Hepatocyte (in vitro differentiated cells): ENCODE data around the gene ITGB4. TPM values are rescaled to one million over a fixed set of nuclear protein-coding genes. Genes with fewer than 3 reads are reported as not detected.

Source experiments
- DNase-seq: peaks from one replicate; pipeline ENCODE4 v3.0.0-alpha.2; 2016; ENCODE audit warnings: low spot score
- H2AFZ ChIP-seq: fragments of 200-600 bp; sonication (generic); 2 replicates; pipeline ENCODE4 v1.6.0; 2016; ENCODE audit warnings: antibody characterized with exemption, mild to moderate bottlenecking
- H3K27ac ChIP-seq: fragments of 200-600 bp; sonication (generic); 2 replicates; pipeline ENCODE4 v1.5.1; 2016; ENCODE audit warnings: mild to moderate bottlenecking
- H3K27me3 ChIP-seq: fragments of 200-600 bp; sonication (generic); 2 replicates; pipeline ENCODE4 v1.6.1; 2016
- H3K36me3 ChIP-seq: fragments of 200-600 bp; sonication (generic); replicated peaks from 2 replicates; pipeline ENCODE4 v1.5.1; 2016; ENCODE audit warnings: low read depth; ENCODE audit not compliant: insufficient read depth
- H3K4me1 ChIP-seq: fragments of 200-600 bp; sonication (generic); 2 replicates; pipeline ENCODE4 v1.5.1; 2016; ENCODE audit warnings: mild to moderate bottlenecking, moderate library complexity; ENCODE audit not compliant: insufficient read depth
- H3K4me2 ChIP-seq: fragments of 200-600 bp; sonication (generic); 2 replicates; pipeline ENCODE4 v1.6.0; 2016
- H3K4me3 ChIP-seq: fragments of 200-600 bp; sonication (generic); 2 replicates; pipeline ENCODE4 v1.5.1; 2016; ENCODE audit warnings: mild to moderate bottlenecking
- H3K79me2 ChIP-seq: fragments of 200-600 bp; sonication (generic); 2 replicates; pipeline ENCODE4 v1.6.0; 2017; ENCODE audit warnings: mild to moderate bottlenecking
- H3K9me2 ChIP-seq: fragments of 200-600 bp; sonication (generic); replicated peaks from 2 replicates; pipeline ENCODE4 v1.6.0; 2017; ENCODE audit warnings: mild to moderate bottlenecking; ENCODE audit not compliant: insufficient read depth
- H3K9me3 ChIP-seq: fragments of 200-600 bp; sonication (generic); 2 replicates; pipeline ENCODE4 v1.5.1; 2016; ENCODE audit warnings: low read depth, mild to moderate bottlenecking
- H4K20me1 ChIP-seq: fragments of 200-600 bp; sonication (generic); 2 replicates; pipeline ENCODE4 v1.6.0; 2016; ENCODE audit warnings: mild to moderate bottlenecking; ENCODE audit not compliant: insufficient read depth, poor library complexity, severe bottlenecking
- CTCF ChIP-seq: fragments of 200-600 bp; sonication (generic); IDR thresholded peaks from 2 replicates; pipeline ENCODE4 v1.5.1; 2016; ENCODE audit warnings: antibody characterized with exemption, mild to moderate bottlenecking; ENCODE audit not compliant: poor library complexity
- EZH2 ChIP-seq: fragments of 200-600 bp; sonication (generic); IDR thresholded peaks from 2 replicates; pipeline ENCODE4 v1.6.1; 2016; ENCODE audit warnings: antibody characterized with exemption, mild to moderate bottlenecking, borderline replicate concordance
- EZH2phosphoT487 ChIP-seq: fragments of 200-600 bp; sonication (generic); IDR thresholded peaks from one replicate; pipeline ENCODE4 v1.6.1; 2018; ENCODE audit warnings: antibody characterized with exemption, mild to moderate bottlenecking, low read depth, moderate library complexity; ENCODE audit not compliant: unreplicated experiment, severe bottlenecking
- WGBS: methylation state at CpG from one replicate; pipeline ENCODE4 v1.1.6; 2016; ENCODE audit warnings: low lambda C conversion rate; ENCODE audit errors: missing lambda C conversion rate; 5-methylcytosine and 5-hydroxymethylcytosine counted together
- polyA plus RNA-seq: library from polyadenylated mRNA; unstranded; fragments of >200 nt; fragmentation: Nextera tagmentation; extraction: Ambion mirVana; gene quantifications from 2 replicates; pipeline ENCODE4 v1.2.1, GENCODE V29; 2016
- total RNA-seq: library from RNA; depleted of rRNA; stranded (reverse); fragments of >200 nt; gene quantifications from 2 replicates; pipeline ENCODE4 v1.2.3, GENCODE V29; 2014

ITGB4 gene
- total and polyA plus RNA-seq, 2 experiments from 2014 or later, result 15.7 to 23.5 TPM

DNA sequence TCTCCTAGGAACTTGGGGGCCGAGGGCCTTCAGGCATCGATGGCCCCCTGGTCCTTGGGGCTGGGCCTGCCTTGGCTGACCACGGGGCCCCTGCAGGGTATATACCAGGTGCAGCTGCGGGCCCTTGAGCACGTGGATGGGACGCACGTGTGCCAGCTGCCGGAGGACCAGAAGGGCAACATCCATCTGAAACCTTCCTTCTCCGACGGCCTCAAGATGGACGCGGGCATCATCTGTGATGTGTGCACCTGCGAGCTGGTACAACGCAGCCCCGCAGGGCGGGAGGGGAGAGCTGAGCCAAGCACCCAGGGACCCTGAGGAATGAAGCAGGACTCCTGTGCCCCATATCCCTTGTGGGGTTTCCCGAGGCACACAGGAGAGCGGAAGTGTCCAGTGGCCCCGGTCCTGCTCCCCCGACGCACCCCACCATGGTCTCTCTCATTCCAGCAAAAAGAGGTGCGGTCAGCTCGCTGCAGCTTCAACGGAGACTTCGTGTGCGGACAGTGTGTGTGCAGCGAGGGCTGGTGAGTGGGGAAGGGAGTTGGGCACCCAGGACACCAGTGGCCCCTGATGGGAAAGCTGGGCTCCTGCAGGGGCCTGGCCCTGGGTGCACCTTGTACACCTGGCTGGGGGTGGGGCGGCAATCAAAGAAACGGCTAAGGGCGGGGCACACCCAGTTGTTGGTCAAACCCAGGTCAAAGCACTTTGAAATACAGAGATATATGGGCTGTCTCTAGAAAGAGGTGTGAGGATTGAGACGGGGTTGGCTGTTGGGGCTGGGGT lies 10.6 kb downstream of the ITGB4 start:
- H3K27me3 ChIP-seq, result no peaks in the 10 kb centered on the region
- no peak overlapping the region for H2AFZ ChIP-seq
- no peaks in the 10 kb centered on the region for H3K79me2 ChIP-seq
- no peak overlapping the region for H3K4me3 ChIP-seq
- no peaks in the 10 kb centered on the region for H3K9me2 ChIP-seq
- 93% methylated on average over 31 of the region's 31 CpGs for WGBS
- H3K36me3 ChIP-seq, result no peaks in the 10 kb centered on the region
- no peak overlapping the region for H3K4me2 ChIP-seq
- no peak overlapping the region for H3K27ac ChIP-seq
- DNase-seq, result peak; percentile 2
- H3K9me3 ChIP-seq, result no peaks in the 10 kb centered on the region
- H3K4me1 ChIP-seq, result no peaks in the 10 kb centered on the region
- TF ChIP-seq EZH2phosphoT487, result no peak
- no peak for TF ChIP-seq EZH2
- no peak for TF ChIP-seq CTCF
- H4K20me1 ChIP-seq, result no peaks in the 10 kb centered on the region

DNA sequence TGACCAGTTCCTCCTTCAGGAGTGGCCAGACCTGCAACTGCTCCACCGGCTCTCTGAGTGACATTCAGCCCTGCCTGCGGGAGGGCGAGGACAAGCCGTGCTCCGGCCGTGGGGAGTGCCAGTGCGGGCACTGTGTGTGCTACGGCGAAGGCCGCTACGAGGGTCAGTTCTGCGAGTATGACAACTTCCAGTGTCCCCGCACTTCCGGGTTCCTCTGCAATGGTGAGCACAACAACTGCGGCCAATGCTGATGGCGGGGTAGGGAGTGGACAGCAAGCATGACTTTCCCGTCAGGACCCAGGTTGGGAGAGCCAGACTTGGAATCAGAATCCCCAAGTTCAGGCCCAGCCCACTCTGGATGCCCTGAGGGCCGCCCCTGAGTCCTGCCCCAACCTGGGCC lies 12.2 kb downstream of the ITGB4 start:
- H2AFZ ChIP-seq, result no peak overlapping the region
- TF ChIP-seq CTCF, result no peak
- no peak for TF ChIP-seq EZH2phosphoT487
- no peak for TF ChIP-seq EZH2
- no peaks in the 10 kb centered on the region for H4K20me1 ChIP-seq
- DNase-seq, result peak; percentile 3
- 94% methylated on average over 18 of the region's 18 CpGs for WGBS
- H3K27me3 ChIP-seq, result no peaks in the 10 kb centered on the region
- no peaks in the 10 kb centered on the region for H3K36me3 ChIP-seq
- H3K4me3 ChIP-seq, result no peak overlapping the region
- H3K9me3 ChIP-seq, result no peaks in the 10 kb centered on the region
- H3K4me1 ChIP-seq, result no peaks in the 10 kb centered on the region
- no peak overlapping the region for H3K4me2 ChIP-seq
- no peak overlapping the region for H3K27ac ChIP-seq
- H3K79me2 ChIP-seq, result no peaks in the 10 kb centered on the region
- H3K9me2 ChIP-seq, result no peaks in the 10 kb centered on the region

- H3K9me2 ChIP-seq, result no peaks in the 10 kb centered on the region
- no peaks in the 10 kb centered on the region for H3K36me3 ChIP-seq
- no peak overlapping the region for H3K27ac ChIP-seq
- no peak for TF ChIP-seq CTCF
- no peak for TF ChIP-seq EZH2phosphoT487
- no peak for TF ChIP-seq EZH2
- no peak overlapping the region for H3K4me3 ChIP-seq
- DNase-seq, result peak; percentile 3
- H3K79me2 ChIP-seq, result no peaks in the 10 kb centered on the region
- no peaks in the 10 kb centered on the region for H3K4me1 ChIP-seq
- no peaks in the 10 kb centered on the region for H4K20me1 ChIP-seq
- no peaks in the 10 kb centered on the region for H3K9me3 ChIP-seq
- H3K27me3 ChIP-seq, result no peaks in the 10 kb centered on the region
- H2AFZ ChIP-seq, result no peak overlapping the region
- 83% methylated on average over 4 of the region's 4 CpGs for WGBS
- H3K4me2 ChIP-seq, result no peak overlapping the region
These were observed 13.5 kb downstream of the ITGB4 start for GRCh38 chr17:75734674-75735294.
